GM21576 (cell line): ENCODE measurements around the gene BTLA.
"Not testable (repeated sequence)": the region's sequence is repeated elsewhere in the genome, so short reads cannot be mapped to it uniquely, and the experiment has no call there.

Source experiments
- ATAC-seq: cut with Tn5 transposase; IDR thresholded peaks from one replicate; pipeline ENCODE4 v1.9.1; 2021; ENCODE audit warnings: mild to moderate bottlenecking, moderate library complexity; ENCODE audit not compliant: unreplicated experiment

BTLA gene

GRCh38 chr3:112492124-112492523, 7.1 kb downstream of the BTLA start:
- ATAC-seq = no peak

DNA sequence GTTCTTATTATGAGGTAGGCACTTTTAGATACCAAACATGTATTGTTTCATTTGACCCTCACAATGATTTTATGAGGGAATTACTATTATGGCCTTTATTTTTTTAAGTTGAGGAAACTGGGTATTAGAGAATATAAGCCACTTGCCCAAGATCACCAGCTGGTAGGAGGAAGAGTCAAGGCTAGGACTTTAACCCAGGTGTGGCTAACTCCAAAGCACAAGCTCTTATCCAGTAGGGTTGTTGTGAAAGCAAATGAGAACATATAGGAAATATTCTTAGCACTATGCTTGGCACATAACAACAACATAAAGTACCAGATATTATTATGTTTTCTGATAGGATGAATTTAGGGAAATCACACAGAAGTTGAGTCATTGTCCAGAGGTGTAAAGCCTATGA, 7.9 kb downstream of the BTLA start:
- no peak for ATAC-seq

DNA sequence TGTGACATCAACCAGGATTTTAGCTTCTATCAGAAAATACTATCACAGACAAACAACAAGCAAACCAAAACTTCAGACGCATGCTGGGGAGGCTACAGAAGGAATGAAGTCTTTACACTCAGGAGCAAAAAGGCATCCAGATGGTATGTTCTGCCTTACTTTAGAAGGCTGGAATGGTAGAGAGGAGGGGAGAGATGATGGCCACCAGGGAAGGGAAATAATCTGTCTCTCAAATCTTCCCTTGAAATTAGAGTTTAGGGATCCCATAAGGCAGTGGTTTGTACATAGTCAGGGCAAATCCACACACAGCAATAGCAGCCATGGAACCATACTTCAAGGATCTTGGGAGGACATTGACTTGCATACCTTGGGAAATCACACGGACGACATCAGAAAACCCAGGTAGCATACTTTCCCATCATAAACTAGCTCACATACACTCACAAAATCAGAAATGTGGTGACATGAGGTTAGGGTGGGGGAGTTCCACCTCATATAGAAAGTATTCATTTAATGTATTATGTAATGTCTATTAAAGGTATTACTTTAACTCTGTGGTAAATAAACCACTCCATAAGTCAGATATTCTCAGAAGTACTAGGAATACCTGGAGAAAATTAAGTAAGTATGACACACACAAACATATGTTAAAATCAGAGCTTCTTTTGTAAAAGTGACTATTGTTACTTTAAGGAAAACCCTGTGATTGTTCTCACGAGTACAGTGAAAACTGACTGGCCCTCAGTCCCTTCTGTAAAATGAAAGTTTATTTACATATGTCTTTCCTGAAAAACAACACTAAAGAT, 9.4 kb downstream of the BTLA start:
- ATAC-seq = no peak

GRCh38 chr3:112486811-112487505, 12.3 kb downstream of the BTLA start:
- no peak for ATAC-seq

GRCh38 chr3:112484352-112484751, 14.9 kb downstream of the BTLA start:
- no peak for ATAC-seq

DNA sequence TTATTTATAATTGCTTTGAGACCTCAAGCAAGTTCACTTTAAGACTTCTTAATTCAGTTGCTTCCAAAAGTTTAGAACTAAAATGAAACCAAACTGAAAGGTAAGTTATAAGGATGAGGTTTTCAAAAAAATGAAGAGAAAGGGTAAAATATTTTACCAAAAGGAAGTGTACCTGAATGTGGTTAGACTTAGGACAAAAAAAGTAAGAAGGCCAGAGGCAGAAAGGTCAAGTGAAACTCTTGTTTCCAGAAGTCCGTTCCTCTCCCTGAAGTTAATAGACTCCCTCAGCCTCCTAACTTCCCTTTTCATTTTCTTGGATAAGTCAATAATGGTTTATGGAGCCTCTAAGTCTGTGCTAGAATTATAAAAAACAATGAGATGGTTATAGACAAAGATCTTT, 16.6 kb downstream of the BTLA start:
- ATAC-seq = no peak

DNA sequence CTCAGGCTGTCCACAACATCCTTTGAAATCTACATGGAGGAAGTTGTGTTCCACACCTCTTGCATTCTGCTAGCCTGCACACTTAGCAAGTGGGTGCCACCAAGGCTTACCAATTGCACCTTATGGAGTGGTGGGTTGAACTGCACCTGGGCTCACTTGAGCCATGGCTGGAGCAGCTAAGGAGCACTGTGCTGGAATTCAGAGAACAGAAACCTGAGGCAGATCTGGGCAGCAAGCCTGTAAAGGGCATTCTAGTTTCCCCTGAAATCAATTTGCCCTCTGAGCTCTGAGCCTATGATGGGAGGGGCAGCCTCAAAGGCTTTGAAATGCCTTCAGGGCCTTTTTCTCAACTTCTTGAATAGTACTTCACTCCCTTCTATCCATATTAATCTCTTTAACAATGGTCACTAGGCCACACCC, 18.0 kb downstream of the BTLA start:
- no peak for ATAC-seq

DNA sequence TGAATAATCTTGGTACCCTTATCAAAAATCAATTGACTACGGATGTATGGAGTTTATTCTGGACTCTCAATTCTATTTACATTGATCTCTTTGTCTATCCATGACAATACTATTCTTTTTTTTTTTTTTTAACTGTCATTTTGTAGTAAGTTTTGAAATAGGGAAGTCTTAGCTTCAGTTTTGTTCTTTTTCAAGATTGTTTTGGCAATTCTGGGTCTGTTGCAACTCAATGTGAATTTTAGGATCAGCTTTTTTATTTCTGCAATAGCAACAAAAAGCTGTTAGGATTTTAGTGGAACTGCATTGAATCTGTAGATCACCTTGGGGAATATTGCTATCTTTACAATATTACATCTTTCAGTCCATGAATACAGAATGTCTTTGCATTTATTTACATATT, 21.4 kb downstream of the BTLA start:
- ATAC-seq = no peak

DNA sequence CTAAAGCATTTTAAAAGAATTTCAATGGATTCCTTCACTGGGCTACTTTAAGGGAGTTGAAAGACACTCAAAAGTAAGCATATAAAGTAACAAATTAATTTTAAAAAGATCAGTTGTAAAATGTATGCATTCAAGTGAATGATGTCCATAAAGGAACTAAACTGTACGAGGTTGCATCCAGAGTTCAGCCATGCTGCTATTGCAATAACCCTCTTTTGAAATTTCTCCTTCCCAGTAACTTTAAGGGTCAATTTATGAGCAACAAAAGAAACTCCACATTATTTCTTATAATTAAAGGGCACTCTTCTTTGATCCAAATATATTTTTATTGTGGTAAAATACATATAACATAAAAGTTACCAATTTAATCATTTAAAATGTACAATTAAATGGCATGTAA, 22.9 kb downstream of the BTLA start:
- ATAC-seq = no peak

- ATAC-seq = no peak
These were observed 24.5 kb downstream of the BTLA start for GRCh38 chr3:112474796-112475195.

DNA sequence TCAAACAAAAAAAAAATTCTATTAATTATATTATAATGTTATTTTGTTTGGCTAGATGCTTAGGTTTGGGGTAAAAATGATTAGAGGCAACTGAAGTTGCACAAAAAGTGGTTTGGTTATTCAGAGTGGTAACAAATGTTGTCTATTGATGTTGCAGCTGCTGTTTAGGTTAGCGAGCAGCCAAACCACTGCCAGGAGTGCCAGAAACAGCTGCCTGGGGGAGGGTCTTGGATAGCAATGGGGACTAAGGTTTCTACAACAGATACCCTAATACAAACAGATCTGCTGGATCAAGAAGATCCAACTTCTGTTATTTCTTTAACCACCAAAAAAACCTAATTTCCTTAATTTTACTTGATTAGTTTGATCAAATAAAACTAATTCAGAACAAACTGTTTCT, 26.6 kb downstream of the BTLA start:
- no peak for ATAC-seq

GRCh38 chr3:112471596-112472325, 27.5 kb downstream of the BTLA start:
- no peak for ATAC-seq

DNA sequence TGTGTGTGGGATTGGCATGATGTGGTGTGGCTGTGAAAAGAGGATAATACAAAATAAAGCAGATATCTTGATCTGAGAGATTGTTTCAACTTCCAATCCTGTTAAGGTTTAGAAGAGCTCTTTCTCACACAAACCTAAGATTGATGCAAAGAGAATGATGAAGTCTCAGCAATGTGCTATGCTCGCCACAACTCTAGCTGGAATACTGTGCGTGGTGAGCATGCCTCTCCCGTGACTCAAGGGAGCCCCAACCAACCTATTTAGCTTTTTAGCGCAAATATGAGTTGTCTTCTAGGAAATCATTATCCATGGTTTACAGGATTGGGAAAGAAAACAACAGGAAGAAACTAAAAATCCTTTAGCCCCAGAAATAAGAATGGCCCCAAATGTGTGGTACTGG, 28.5 kb downstream of the BTLA start:
- ATAC-seq = no peak

DNA sequence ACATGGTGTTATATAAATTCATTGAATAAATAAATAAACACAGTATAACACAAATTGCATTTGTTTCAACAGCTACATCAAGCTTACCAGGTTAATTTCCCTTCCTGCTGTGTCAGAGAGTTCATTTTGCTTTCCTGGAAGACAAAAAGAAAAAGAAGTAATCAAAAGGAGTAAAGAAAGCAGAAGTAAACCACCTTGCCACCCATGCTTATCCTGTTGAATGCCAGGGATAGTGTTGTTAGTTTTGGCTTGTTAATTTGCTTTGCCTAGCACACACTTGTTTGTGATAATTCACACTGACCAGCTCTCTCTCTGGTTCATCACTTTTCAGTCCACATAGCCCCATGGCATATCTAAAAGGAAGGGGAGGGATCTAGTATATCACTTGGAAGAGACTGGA, 29.6 kb downstream of the BTLA start:
- ATAC-seq = no peak

GRCh38 chr3:112467539-112467938, 31.7 kb downstream of the BTLA start:
- ATAC-seq = no peak

GRCh38 chr3:112466020-112466419, 33.3 kb downstream of the BTLA start:
- no peak for ATAC-seq

DNA sequence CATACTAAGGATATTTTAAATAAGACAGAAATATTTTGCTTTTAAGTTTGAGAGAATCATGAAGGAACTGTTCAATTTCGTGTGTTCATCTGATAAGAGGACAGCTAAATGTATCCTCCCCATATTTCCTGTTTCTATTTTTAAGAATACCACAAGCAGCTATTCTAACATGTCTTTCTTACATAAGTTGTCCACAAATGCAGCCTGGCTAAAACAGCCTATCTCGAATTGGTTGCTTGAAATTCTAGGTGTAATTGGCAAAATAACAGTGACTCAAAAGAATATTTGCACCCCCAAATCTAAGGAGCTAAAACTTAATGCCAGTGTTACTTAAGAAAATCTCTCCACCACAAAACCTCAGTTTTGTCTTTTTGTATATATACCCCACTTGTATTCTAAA, 35.0 kb downstream of the BTLA start:
- ATAC-seq = no peak

DNA sequence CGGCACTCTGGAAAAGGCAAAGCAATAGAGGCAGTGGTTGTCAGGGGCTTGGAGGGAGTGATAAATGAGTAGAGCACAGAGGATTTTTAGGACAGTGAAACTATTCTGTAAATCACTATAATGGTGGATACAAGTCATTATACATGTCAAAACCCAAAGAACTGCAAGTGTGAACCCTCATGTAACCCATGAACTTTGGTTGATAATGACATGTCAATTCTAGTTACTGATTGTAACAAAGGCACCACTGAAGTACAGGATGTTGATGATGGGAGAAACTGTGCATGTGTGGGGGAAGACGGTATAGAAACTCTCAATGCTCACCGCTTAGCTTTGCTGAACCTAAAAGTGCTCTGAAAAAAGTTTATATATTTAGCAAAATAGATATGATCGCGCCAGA, 36.0 kb downstream of the BTLA start:
- peak; percentile 39 for ATAC-seq

- not testable (repeated sequence) for ATAC-seq
These were observed 37.5 kb downstream of the BTLA start for GRCh38 chr3:112461787-112462186.

GRCh38 chr3:112460519-112461195, 38.6 kb downstream of the BTLA start:
- peak; percentile 46 for ATAC-seq

GRCh38 chr3:112459750-112460149, 39.5 kb downstream of the BTLA start:
- peak; percentile 34 for ATAC-seq
